ENCODE measurements around the gene ACTA1.
"Not testable (repeated sequence)": the region's sequence is repeated elsewhere in the genome, so short reads cannot be mapped to it uniquely, and the experiment has no call there.

Gene ACTA1

GRCh38 chr1:229407206-229408026, 26.5 kb downstream of the ACTA1 start:
- no peak for DNase-seq

GRCh38 chr1:229406798-229407197, 27.1 kb downstream of the ACTA1 start:
- DNase-seq: no peak

- no peak for DNase-seq
Measured at GRCh38 chr1:229403573-229403972, 30.3 kb downstream of the ACTA1 start.

- DNase-seq: no peak
Measured at GRCh38 chr1:229402993-229403392, 30.9 kb downstream of the ACTA1 start.

DNA sequence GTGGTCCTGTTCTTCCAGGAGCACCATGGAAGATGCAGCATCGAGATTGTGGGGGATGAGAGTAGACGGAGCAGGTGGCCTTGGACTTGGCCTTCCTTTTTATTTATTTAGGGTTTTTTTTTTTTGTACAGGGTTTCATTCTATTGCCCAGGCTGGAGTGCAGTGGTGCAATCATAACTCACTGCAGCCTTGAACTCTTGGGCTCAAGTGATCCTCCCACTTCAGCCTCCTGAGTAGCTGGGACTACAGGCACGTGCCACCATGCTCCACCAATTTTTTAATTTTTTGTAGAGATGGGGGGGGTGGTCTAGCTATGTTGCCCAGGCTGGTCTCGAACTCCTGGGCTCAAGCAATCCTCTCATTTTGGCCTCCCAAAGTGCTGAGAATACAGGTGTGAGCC, 31.6 kb downstream of the ACTA1 start:
- DNase-seq: not testable (repeated sequence)

- DNase-seq: no peak
Measured at GRCh38 chr1:229397762-229398161, 36.1 kb downstream of the ACTA1 start.

GRCh38 chr1:229396585-229397206, 37.2 kb downstream of the ACTA1 start:
- no peak for DNase-seq

DNA sequence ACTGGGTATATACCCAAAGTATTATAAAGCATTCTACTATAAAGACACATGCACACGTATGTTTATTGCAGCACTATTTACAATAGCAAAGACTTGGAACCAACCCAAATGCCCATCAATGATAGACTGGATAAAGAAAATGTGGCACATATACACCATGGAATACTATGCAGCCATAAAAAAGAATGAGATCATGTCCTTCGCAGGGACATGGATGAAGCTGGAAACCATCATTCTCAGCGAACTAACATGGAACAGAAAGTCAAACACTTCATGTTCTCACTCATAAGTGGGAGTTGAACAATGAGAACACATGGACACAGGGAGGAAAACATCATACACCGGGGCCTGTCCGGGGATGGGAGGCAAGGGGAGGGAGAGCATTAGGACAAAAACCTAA, 39.4 kb downstream of the ACTA1 start:
- DNase-seq: not testable (repeated sequence)

- DNase-seq: no peak
Measured at GRCh38 chr1:229392936-229393335, 41.0 kb downstream of the ACTA1 start.

- no peak for DNase-seq
Measured at GRCh38 chr1:229390130-229390529, 43.8 kb downstream of the ACTA1 start.

DNA sequence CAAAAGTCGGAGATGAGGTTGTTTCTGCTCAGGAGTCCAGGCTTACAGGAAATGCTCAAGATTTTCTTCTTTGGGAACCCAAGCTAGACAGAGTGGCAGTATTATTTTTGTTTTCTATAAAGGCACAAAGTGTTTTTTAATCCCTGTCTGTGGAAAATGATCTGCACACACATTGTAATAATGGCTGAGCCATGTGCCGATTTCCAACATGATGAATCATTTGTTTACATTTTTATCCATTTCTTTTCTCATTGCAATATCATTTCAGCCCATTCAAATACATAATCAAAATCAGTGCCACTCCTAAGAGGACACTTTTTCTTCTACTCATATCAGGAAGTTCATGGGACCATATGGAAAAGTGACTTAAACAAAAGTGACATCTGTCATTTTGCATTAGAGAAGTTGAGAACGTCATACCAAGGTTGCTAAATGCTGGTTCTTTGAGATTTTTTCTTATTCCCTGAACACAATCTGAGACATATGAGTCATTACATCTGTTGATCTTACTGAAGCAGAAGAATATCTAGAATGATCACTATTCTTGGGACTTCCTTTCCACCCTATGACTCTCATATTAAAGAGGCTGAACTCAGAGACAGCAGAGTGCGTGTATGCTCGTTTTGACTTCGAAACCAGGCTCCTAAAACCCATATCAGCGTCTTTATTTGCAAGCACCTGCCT, 44.9 kb downstream of the ACTA1 start:
- no peak for DNase-seq

DNA sequence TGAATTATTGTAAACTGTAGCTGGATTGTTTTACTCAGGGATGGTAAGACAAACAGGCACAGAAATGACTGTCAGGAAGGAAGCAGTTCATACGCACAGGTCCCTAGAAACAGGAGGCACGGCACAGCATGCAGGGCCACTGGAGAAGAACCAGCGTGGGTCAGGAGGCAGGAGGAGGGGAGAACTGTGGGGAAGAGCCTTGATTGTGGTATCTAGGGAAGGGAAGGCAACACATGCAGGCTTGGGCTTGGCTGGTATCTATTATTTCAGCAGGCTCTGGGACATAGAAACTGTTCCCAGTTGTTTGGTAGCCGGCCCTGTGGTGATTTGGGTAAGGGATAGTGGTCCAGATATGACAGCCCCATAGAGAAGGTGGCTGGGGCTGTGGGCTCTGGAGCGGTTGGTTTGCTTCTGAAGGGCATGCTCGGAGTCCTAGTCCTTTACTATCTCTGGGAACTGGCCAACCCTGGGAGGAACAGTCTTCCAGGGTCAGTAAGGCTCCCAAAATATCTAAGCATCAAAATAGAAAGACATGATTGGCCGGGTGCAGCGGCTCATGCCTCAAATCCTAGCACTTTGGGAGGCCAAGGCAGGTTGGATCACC, 47.9 kb downstream of the ACTA1 start:
- no peak for DNase-seq

- no peak for DNase-seq
Measured at GRCh38 chr1:229384822-229385221, 49.1 kb downstream of the ACTA1 start.

- DNase-seq: no peak
Measured at GRCh38 chr1:229383961-229384360, 49.9 kb downstream of the ACTA1 start.

DNA sequence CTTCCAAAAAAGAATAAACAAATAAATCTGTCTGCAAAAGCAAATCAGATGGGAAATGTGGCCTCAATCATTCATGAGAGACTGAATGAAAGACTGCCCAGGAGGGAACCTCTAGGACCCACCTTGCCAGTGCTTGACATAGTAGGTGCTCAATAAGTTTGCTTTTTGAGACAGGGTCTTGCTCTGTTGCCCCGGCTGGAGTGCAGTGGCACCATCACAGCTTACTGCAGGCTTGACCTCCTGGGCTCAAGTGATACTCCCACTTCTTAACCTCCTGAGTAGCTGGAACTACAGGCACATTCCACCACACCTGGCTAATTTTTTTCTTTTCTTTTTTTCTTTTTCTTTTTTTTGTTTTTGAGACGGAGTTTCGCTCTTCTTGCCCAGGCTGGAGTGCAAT, 50.7 kb downstream of the ACTA1 start:
- DNase-seq: no peak

All from NCI-H1417 treated with DMSO at 0.1 percent for 48 hours (cell line).